ENCODE data around the gene PRPH2.
A peak's percentile ranks its signal among the peaks of the same experiment; 100 is the strongest.

Gene PRPH2, protein sequence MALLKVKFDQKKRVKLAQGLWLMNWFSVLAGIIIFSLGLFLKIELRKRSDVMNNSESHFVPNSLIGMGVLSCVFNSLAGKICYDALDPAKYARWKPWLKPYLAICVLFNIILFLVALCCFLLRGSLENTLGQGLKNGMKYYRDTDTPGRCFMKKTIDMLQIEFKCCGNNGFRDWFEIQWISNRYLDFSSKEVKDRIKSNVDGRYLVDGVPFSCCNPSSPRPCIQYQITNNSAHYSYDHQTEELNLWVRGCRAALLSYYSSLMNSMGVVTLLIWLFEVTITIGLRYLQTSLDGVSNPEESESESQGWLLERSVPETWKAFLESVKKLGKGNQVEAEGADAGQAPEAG

DNA sequence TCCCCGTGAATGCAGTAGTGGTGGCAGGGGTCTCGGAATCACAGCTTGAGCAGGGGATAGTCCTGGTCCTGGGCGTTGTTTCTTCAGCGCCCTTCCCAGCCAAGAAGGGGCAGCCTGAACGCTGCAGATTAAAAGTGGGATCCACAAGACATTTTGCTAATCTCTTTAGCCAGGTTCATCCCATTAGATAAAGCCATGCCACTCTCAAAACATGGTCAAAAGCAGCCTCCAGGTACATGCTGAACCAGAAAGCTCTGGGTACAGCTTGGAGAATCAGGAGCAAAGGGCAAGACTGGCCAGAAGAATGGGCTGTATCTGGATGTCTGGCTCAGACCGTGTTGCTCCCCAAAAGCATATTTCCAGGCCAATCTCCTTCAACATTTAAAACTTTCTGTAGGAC lies at the start of gene PRPH2:
Gene PRPH2 (minus strand): TSS at position 101 of the 400 bp plus-strand sequence. CDS start 263 bp downstream, outside the sequence.
- no peak for DNase-seq (ENCODE audit: low read depth, low spot score)

- no peak for DNase-seq (ENCODE audit: low read depth, low spot score)
Measured at GRCh38 chr6:42771741-42772100, 49.3 kb upstream of the PRPH2 start.

DNA sequence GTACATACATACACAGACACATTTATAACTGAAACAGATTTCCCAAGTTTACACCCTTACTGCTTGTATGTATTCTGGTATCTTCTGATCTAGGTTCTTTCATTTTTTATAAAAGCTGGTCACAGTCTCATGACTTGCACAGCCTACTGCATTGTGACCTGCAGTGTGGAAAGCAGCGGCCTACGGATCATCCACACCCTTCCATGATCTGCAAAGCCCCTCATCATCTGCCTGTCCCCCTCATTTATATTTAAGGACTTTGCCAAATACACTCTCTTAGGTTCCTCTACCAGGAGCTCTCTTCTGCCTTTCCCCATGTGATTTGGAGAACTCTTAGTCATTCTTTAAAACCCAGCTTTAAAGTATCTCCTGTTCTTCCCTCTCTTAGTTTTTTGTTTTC lies 47.4 kb upstream of the PRPH2 start:
- no peak for DNase-seq (ENCODE audit: low read depth, low spot score)

DNA sequence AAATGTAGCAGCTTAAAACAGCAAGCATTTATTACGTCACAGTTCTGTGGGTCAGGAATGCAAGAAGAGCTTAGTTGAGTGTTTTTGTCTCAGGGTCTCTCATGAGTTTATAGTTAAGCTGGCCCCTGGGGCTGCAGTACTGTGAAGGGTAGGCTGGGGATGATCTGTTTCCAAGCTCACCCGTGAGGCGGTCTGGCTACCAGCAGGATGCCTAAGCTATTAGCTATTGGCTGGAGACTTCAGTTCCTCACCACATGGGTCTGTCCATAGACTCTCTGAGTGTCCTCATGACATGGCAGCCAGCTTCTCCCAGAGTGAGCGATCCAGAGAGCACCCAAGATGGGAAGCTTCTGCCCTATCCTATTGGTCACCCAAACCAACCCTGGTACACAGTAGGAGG lies 46.7 kb upstream of the PRPH2 start:
- no peak for DNase-seq (ENCODE audit: low read depth, low spot score)

- no peak for DNase-seq (ENCODE audit: low read depth, low spot score)
Measured at GRCh38 chr6:42766163-42766670, 43.8 kb upstream of the PRPH2 start.

GRCh38 chr6:42764911-42765648 lies 42.7 kb upstream of the PRPH2 start:
- no peak for DNase-seq (ENCODE audit: low read depth, low spot score)

GRCh38 chr6:42762950-42763349 lies 40.6 kb upstream of the PRPH2 start:
- DNase-seq (ENCODE audit: low read depth, low spot score), result no peak

DNA sequence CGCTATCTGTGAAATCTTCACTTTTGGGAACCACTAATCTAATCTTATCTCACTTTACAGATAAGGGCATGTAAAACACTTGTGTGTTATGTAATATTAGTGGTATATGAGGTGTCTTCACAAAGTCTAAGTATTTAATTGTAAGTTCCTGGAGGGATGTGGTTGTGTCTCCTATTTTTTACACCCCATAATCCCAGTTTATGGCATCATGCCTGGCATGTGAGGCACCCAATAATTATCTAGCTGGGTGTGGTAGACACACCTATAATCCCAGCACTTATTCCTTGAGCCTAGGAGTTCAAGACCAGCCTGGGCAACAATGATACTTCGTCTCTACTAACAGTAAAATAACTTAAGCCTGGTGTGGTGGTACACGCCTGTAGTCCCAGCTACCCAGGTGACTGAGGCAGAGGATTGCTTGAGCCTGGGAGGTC lies 40.0 kb upstream of the PRPH2 start:
- DNase-seq (ENCODE audit: low read depth, low spot score), result no peak

GRCh38 chr6:42761287-42762067 lies 39.1 kb upstream of the PRPH2 start:
- no peak for DNase-seq (ENCODE audit: low read depth, low spot score)

GRCh38 chr6:42758756-42759430 lies 36.5 kb upstream of the PRPH2 start:
- DNase-seq (ENCODE audit: low read depth, low spot score), result no peak

GRCh38 chr6:42756722-42757121 lies 34.3 kb upstream of the PRPH2 start:
- DNase-seq (ENCODE audit: low read depth, low spot score), result no peak

DNA sequence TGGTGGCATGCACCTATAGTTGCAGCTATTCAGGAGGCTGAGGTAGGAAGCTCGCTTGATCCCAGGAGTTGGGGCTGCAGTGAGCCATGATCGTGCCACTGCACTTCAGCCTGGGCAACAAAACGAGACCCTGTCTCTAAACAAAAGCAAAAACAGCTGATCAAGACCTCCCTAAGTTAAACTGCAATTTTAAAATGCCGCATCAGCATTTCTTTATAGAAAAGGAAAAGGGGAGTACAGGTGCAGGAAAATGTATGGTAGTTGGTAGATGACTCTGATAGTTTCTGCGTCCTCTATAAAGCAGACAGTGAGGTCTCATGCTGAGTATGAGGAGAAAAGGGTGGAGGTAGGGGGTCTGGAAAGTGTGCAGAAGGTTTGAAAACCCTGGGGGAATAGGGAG lies 32.4 kb upstream of the PRPH2 start:
- no peak for DNase-seq (ENCODE audit: low read depth, low spot score)

- no peak for DNase-seq (ENCODE audit: low read depth, low spot score)
Measured at GRCh38 chr6:42751055-42751454, 28.7 kb upstream of the PRPH2 start.

GRCh38 chr6:42748203-42748898 lies 26.0 kb upstream of the PRPH2 start:
- DNase-seq (ENCODE audit: low read depth, low spot score), result no peak

DNA sequence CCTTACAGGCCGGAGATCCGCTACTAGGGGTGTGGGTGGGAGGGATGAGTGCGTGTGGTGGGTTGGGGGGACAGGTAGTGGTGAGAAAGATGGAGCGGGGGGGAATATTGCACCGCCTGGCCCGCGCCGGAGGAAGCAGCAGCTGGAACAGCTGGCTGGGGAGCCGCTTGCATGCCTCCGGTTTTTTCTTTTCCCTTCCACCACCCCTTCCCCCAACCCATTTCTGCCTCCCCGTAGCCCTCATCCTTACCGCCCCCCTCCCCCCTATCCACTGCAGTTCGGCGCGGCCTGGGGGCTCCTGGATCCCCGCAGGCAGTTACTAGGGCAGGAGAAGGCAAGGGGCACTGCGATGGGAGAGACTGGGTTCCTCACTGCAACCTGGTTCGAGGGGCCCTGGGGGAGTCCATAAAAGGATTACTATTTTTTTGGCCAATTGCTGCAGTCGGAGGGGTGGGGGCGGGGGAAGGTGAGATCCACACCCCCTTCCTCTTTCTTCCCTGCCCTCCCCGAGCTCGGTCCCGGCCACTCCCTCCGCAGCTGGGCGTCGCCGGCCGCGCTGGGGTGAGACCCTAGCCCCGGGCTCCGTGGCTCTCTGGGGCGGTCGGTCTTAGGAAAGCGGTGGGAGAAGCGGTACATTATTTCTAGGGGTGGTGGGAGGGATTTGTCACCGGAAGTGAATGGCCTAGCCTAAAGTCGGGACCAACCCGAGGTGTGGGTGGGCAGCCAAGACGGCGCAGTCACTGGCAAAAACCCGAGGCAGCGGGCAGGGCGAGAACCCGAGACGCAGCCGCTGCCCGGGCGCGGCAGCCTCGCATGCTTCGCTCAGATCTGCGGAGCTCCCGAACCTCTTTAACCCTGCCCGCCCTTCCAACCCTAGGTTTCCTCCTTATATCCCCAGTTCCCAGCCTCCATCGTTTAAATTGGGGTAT lies 24.3 kb upstream of the PRPH2 start:
- peak; percentile 72 for DNase-seq (ENCODE audit: low read depth, low spot score)

DNA sequence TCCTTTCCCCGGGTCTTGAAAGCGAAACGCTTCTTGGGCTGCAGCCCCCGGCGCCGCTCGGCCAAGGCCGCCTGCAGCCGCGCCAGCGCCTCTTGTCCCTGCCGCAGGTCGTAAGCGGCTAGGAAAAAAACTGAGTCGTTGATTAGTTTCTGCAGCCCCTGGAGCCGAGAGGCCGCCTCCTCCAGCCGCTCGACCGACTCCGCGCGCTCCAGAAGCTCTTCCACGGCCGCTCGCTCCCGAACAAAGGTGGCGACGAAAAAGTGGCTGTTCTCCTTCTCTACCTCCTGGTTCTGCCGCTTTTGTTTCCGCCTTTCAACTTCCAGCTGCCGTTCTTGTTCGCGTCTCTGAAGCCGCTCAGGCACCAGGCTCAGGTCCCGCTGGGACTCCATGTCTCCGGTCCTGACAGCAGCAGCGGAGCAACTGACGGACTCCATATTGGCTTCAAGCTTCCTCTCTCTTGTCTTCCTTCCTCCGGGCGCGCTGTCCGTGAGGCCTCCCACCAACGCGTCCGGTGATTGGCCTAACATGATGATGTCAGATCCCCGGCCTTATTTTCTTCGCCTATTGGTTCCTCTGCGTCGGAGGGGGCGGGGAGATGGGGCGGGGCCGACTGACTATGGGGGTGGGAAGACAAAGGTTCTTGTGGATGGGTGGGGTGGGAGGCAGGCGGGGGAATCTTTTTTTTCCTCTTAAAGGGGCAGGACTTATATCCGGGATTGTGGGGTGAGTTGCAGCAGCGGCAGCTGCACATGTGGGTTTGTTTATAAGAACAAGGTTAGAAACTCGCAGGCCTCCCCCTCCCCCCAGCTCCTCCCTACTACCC lies 23.5 kb upstream of the PRPH2 start, which contains the start of gene TBCC:
Gene TBCC (minus strand): TSS at position 464 of the 823 bp plus-strand sequence. CDS start 30 bp downstream, at position 434.
- DNase-seq (ENCODE audit: low read depth, low spot score), result peak; percentile 95

DNA sequence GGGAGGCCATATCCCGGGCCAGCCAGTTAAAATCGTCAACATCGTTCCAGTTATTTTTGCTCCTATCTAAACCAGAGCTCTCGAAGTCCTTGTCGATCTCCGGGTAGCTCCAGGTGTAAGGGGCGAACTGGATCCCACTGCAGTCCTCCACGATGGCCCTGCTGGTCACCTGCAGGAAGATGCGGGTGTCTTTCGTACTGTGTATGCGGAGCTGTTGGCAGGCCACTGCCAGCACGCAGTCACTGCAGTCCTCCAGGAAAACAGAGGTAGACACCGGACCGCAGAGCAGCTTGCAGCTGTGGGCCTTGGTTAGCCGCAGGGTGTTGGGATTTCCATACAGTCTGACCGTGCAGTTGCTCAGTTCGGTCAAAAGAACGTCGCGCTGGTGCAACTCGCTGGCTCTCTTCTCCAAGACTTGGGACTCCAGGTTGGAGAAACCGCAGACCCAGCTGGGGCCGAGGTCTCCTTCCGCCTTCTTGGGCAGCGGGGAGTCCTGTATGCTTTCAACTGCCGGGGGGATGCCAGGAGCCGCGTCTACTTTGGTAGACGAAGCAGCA lies 22.8 kb upstream of the PRPH2 start:
- no peak for DNase-seq (ENCODE audit: low read depth, low spot score)

DNA sequence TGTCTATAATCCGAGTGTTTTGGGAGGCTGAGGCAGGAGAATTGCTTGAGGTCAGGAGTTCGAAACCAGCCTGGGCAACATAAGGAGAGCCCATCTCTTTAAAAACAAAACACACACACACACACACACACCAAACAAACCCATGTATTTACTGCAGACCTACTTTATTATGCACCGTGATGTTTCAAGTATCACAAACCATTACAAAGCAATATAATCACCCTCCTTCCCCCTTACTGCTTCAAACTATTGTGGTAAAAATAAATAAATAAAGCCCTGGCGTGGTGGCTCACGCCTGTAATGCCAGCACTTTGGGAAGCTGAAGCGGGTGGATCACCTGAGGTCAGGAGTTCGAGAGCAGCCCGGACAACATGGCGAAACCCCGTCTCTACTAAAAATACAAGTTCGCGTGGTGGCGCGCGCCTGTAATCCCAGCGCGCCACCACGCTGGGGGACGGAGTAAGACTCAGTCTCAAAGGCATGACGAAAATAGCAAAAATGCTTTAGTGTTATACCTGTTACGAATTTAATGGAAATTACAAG lies 22.0 kb upstream of the PRPH2 start:
- no peak for DNase-seq (ENCODE audit: low read depth, low spot score)
